ENCODE data around the gene PPP2R2C. TPM values are rescaled to one million over a fixed set of nuclear protein-coding genes. Genes with fewer than 3 reads are reported as not detected.

The PPP2R2C gene
- polyA plus RNA-seq, 1 donor (not counting 4 experiments of a cell fraction or from before 2014, with no cell fraction given), result 12.3 TPM

GRCh38 chr4:6439120-6439762 is 33.2 kb downstream of the PPP2R2C start:
- no peaks in the 10 kb centered on the region for H3K27me3 ChIP-seq (ENCODE audit: control insufficient read depth, extremely low read depth, insufficient read depth, low read length)
- no peak for TF ChIP-seq CTCF (optimal IDR thresholded peaks at IDR 0.05 in 1 of 3, IDR thresholded peaks at IDR 0.05 in 1 of 3, conservative IDR thresholded peaks at IDR 0.05 in 1 of 3; ENCODE audit: extremely low read depth in 1 of 3, insufficient read depth in 2 of 3, low read length in 3 of 3)
- TF ChIP-seq EZH2 (IDR thresholded peaks at IDR 0.05; ENCODE audit: low read length), result no peak
- FAIRE-seq, result no peak
- H4K20me1 ChIP-seq (ENCODE audit: control insufficient read depth, extremely low read depth, insufficient read depth, low read length), result no peaks in the 10 kb centered on the region
- no peak overlapping the region for H3K27ac ChIP-seq (ENCODE audit: control insufficient read depth, insufficient read depth, low read length)
- H2AFZ ChIP-seq (ENCODE audit: control insufficient read depth, low read length), result no peak overlapping the region
- H3K9me3 ChIP-seq (ENCODE audit: control insufficient read depth, low read depth, low read length), result no peaks in the 10 kb centered on the region
- no peaks in the 10 kb centered on the region for H3K4me1 ChIP-seq (ENCODE audit: control insufficient read depth, extremely low read depth, insufficient read depth, low read length)
- H3K79me2 ChIP-seq (ENCODE audit: control insufficient read depth, insufficient read depth, low read length), result no peaks in the 10 kb centered on the region
- H3K36me3 ChIP-seq (ENCODE audit: control insufficient read depth in 2 of 2, extremely low read depth in 1 of 2, insufficient read depth in 2 of 2, low read length in 2 of 2), result no peaks in the 10 kb centered on the region
- no peak overlapping the region for H3K4me2 ChIP-seq (ENCODE audit: control insufficient read depth, extremely low read depth, insufficient read depth, low read depth, low read length)
- no peak overlapping the region for H3K9ac ChIP-seq (ENCODE audit: control insufficient read depth, extremely low read depth, insufficient read depth, low read length)
- dilution Hi-C loops (cut with MboI; ENCODE audit: extremely low pct_ligation_motif_present, low sequenced_read_pairs), result no loop called here
- no peaks in the 10 kb centered on the region for H3K9me1 ChIP-seq (ENCODE audit: control insufficient read depth, extremely low read depth, insufficient read depth, low read length)
- no peak overlapping the region for H3K4me3 ChIP-seq (ENCODE audit: control insufficient read depth in 2 of 3, extremely low read depth in 1 of 3, insufficient read depth in 2 of 3, low read depth in 1 of 3, low read length in 3 of 3)
- DNase-seq (ENCODE audit: low read depth, low spot score), result no peak

- no peaks in the 10 kb centered on the region for H3K36me3 ChIP-seq (ENCODE audit: control insufficient read depth in 2 of 2, extremely low read depth in 1 of 2, insufficient read depth in 2 of 2, low read length in 2 of 2)
- H3K4me1 ChIP-seq (ENCODE audit: control insufficient read depth, extremely low read depth, insufficient read depth, low read length), result no peaks in the 10 kb centered on the region
- no peaks in the 10 kb centered on the region for H3K9me3 ChIP-seq (ENCODE audit: control insufficient read depth, low read depth, low read length)
- H3K9me1 ChIP-seq (ENCODE audit: control insufficient read depth, extremely low read depth, insufficient read depth, low read length), result no peaks in the 10 kb centered on the region
- no peaks in the 10 kb centered on the region for H3K79me2 ChIP-seq (ENCODE audit: control insufficient read depth, insufficient read depth, low read length)
- H3K27ac ChIP-seq (ENCODE audit: control insufficient read depth, insufficient read depth, low read length), result no peak overlapping the region
- H3K9ac ChIP-seq (ENCODE audit: control insufficient read depth, extremely low read depth, insufficient read depth, low read length), result no peak overlapping the region
- no peak overlapping the region for H3K4me3 ChIP-seq (ENCODE audit: control insufficient read depth in 2 of 3, extremely low read depth in 1 of 3, insufficient read depth in 2 of 3, low read depth in 1 of 3, low read length in 3 of 3)
- H4K20me1 ChIP-seq (ENCODE audit: control insufficient read depth, extremely low read depth, insufficient read depth, low read length), result no peaks in the 10 kb centered on the region
- dilution Hi-C loops (cut with MboI; ENCODE audit: extremely low pct_ligation_motif_present, low sequenced_read_pairs), result no loop called here
- TF ChIP-seq CTCF (optimal IDR thresholded peaks at IDR 0.05 in 1 of 3, IDR thresholded peaks at IDR 0.05 in 1 of 3, conservative IDR thresholded peaks at IDR 0.05 in 1 of 3; ENCODE audit: extremely low read depth in 1 of 3, insufficient read depth in 2 of 3, low read length in 3 of 3), result no peak
- TF ChIP-seq EZH2 (IDR thresholded peaks at IDR 0.05; ENCODE audit: low read length), result no peak
- DNase-seq (ENCODE audit: low read depth, low spot score) (no peak), FAIRE-seq (no peak)
- H3K27me3 ChIP-seq (ENCODE audit: control insufficient read depth, extremely low read depth, insufficient read depth, low read length), result no peaks in the 10 kb centered on the region
- H2AFZ ChIP-seq (ENCODE audit: control insufficient read depth, low read length), result no peak overlapping the region
- no peak overlapping the region for H3K4me2 ChIP-seq (ENCODE audit: control insufficient read depth, extremely low read depth, insufficient read depth, low read depth, low read length)
Observed at GRCh38 chr4:6437826-6438238, 34.6 kb downstream of the PPP2R2C start.
